Tongue (tissue), 2 donors: ENCODE measurements around the gene IZUMO1. TPM values are rescaled to one million over a fixed set of nuclear protein-coding genes. Genes with fewer than 3 reads are reported as not detected.
"Not testable (repeated sequence)": the region's sequence is repeated elsewhere in the genome, so short reads cannot be mapped to it uniquely, and the experiment has no call there.

ENCODE experiments used
- DNase-seq: peaks from one replicate; pipeline ENCODE4 v3.0.0-alpha.2; 2015
- total RNA-seq: library from RNA; depleted of rRNA; stranded (reverse); fragments of >200 nt; gene quantifications from one replicate; pipeline ENCODE4 v1.2.3, GENCODE V29; 2014

The IZUMO1 gene
- total RNA-seq, result not detected

- DNase-seq, result peak; percentile 93
These were observed at the start of gene IZUMO1 for GRCh38 chr19:48746738-48747575. Gene IZUMO1 (minus strand): TSS chr19:48746909. CDS start chr19:48745859, 1,050 bp downstream.

DNA sequence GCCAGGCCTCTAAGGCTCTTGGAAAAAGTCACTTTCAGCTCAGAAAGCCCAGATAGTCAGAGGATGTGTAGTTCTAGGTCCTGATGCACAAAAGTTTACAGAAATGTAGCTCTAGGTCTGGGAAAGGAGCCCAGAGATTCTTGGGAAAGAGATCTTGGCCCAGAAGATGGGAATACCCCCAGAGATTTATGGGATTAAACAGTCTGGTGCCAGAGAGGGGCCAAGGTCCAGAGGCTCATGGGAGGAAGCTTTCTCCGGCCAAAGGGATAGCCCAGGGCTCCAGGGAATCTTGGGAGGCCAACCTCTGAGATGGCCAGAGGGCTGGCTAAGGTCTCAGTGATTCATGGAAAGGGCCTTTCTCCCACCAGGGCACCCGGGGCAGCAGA, 49.0 kb upstream of the IZUMO1 start:
- no peak for DNase-seq

DNA sequence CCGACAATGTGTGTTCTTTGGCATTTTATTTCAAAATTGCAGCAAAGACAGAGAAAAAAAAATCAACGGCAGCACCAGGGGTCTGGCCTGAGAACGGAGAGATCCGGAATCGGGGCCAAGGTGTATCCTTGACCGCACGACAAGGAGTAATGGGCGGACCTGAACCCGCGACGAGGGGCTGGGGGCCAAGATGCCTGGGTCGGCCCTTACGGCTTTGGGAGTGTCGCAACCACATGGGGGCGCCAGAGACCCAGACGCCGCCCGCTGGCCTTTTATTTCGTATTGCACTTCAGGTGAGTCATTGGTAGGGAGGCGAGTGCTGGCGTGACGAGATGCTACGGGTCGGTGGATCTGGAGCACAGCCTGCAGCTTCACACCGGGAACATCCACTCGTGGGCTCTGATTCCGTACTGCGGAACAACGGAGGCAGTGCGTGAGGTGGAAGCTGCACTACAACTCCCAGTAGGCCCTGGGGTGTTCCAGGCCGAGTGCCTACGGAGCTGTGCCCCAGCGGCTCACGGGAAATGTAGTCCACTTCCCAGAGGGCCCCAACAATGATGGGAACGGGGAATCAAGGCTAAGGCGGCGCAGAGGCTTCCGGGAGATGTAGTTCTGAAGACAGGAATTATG, 48.5 kb upstream of the IZUMO1 start:
- DNase-seq, result peak; percentile 97

DNA sequence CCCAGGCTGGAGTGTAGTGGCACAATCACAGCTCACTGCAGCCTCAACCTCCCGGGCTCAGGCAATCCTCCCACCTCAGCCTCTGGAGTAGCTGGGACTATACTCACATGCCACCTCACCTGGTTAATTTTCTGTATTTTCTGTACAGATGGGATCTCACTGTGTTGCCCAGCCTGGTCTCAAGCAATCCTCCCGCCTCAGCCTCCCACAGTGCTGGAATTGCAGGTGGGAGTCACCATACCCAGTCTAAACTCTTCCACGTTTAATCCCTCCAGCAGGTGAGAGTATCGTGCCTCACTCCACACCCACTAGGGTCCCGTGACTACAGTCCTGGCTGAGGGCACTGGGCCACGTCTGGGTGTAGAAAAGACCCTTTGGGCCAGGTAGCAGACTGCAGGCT, 47.6 kb upstream of the IZUMO1 start:
- DNase-seq, result no peak

- no peak for DNase-seq
These were observed 46.6 kb upstream of the IZUMO1 start for GRCh38 chr19:48793271-48793670.

- not testable (repeated sequence) for DNase-seq
These were observed 40.6 kb upstream of the IZUMO1 start for GRCh38 chr19:48787331-48787730.

- not testable (repeated sequence) for DNase-seq
These were observed 39.7 kb upstream of the IZUMO1 start for GRCh38 chr19:48786422-48786821.

DNA sequence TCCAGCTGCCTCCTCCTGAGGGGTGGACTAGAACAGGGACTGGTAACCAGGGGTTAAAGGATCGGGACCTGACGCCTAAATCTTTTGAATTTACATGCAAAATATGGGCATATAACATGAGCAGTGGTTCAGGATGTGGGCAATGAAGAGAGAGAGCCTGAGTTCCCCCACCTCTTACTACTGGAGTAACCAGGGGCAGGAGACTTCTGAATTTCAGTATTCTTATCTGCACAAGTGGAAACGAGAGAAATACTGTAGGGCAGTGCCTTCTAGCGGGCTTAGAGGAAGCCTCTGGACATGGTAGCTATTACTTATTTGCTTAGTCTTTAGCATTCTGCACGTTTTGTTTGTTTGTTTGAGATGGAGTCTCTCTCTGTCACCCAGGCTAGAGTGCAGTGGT, 37.8 kb upstream of the IZUMO1 start:
- no peak for DNase-seq

DNA sequence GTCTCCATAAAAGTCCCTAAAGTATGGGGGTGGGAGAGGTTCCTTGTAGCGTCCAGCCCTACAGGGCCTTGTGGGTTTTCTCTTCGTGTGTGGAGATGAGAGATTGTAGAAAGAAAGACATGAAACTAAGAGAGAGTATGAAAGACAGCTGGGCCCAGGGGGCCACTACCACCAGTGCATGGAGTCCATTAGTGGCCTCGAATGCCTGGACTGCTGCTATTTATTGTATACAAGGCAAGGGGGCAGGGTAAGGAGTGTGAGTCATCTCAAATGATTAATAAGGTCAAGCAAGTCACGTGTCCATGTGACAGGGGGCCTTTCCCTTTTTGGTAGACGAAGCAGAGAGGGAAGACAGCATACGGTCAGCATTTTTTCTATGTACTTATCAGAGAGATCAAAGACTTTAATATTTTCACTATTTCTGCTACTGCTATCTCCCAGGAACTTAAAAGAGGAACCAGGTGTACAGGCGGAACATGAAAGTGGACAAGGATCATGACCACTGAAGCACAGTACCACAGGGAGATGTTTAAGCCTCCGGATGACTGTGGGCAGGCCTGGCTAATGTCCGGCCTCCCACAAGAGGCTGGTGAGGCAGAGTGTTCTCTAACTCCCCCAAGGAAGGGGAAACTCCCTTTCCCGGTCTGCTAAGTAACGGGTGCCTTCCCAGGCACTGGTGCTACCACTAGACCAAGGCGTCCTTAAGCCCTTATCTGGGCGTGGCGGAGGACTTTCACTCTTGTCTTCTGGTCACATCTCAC, 34.1 kb upstream of the IZUMO1 start:
- no peak for DNase-seq

GRCh38 chr19:48779636-48780035, 32.9 kb upstream of the IZUMO1 start:
- no peak for DNase-seq

DNA sequence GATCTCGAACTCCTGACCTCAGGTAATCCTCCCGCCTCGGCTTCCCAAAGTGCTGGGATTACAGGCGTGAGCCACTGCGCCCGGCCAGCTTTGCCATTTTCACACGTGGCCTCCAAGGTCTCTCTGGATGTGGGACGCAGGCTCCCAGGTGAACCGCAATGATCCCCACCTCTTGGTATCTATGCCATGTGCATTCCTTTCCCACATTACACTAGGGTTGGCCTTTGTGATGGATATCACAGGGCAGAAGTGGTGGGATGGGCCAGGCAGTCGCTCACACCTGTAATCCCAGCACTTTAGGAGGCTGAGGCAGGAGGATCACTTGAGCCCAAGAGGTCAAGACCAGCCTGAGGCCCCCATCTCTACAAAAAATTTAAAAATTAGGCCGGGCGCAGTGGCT, 31.0 kb upstream of the IZUMO1 start:
- no peak for DNase-seq

- no peak for DNase-seq
These were observed 30.4 kb upstream of the IZUMO1 start for GRCh38 chr19:48777139-48777538.

GRCh38 chr19:48772503-48772953, 25.8 kb upstream of the IZUMO1 start:
- no peak for DNase-seq

GRCh38 chr19:48770734-48771472, 24.2 kb upstream of the IZUMO1 start:
- DNase-seq, result no peak

GRCh38 chr19:48770266-48770665, 23.6 kb upstream of the IZUMO1 start:
- DNase-seq, result no peak

GRCh38 chr19:48768994-48769713, 22.4 kb upstream of the IZUMO1 start:
- no peak for DNase-seq

- DNase-seq, result not testable (repeated sequence)
These were observed 21.6 kb upstream of the IZUMO1 start for GRCh38 chr19:48768171-48768753.

- not testable (repeated sequence) for DNase-seq
These were observed 19.1 kb upstream of the IZUMO1 start for GRCh38 chr19:48765816-48766215.

- DNase-seq, result no peak
These were observed 13.9 kb upstream of the IZUMO1 start for GRCh38 chr19:48760504-48761205.

GRCh38 chr19:48757741-48758144, 11.0 kb upstream of the IZUMO1 start:
- DNase-seq, result no peak
